OCI-M2 (cell line): ENCODE measurements around the gene BAG2.

Experiments
- DNase-seq: peaks from one replicate; lab custom pipeline; 2025; ENCODE audit not compliant: unreplicated experiment; lab: John Stamatoyannopoulos, UW

Gene BAG2

DNA sequence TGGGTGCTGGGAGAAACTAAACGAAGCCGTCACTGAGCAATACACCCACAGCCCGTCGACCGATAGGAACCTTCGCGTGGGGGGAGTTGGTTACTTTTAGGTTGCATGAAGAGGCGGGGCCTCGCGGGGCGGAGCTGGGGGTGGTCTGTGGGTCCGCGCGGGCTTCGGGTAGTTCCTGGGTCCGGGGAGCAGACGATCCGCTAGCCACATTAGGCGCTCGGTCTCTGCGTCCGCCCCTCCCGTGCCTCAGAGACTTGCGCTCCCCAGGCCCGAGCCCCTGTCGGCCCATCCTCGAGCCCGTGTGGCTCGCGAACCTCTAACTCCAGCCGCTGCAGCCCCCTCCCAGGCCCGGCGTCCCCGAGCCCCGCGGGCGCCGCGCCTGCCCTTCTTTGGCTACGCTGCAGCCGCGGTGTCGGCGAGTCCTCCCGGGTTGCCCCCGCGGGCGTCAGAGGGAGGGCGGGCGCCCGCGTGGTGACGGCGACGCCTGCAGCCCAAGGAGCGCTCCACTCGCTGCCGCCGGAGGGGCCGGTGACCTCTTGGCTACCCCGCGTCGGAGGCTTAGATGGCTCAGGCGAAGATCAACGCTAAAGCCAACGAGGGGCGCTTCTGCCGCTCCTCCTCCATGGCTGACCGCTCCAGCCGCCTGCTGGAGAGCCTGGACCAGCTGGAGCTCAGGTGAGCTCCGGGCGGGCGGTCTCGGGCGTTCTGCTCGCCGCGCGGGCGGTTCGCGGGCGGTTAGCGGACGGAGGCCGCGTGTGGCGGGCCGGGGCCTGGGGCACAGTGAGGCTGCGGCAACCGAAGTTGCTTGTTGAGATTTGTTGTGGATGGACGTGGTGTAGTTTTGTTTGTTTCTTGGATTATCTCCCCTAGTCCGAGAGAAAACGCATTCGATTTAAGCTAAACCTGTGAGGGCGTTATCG is at the start of gene BAG2:
Gene BAG2, plus strand, starts transcription at position 191 of the 920 bp plus-strand sequence. Its CDS starts 372 bp downstream, at position 563.
- DNase-seq: peak; percentile 78

DNA sequence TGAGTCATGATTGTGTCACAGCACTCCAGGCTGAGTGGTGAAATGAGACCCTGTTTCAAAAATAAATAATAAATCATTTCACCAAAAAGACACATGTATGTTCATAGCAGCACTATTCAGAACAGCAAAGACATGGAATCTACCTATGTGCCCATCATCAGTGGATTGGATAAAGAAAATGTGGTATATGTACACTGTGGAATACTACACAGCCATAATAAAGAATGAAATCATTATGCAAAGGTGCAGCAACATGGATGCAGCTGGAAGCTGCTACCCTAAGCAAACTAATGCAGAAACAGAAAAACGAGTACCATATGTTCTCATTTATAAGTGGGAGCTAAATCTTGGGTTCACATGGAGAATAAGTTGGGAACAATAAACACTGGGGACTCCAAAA is 49.0 kb upstream of the BAG2 start:
- no peak for DNase-seq

DNA sequence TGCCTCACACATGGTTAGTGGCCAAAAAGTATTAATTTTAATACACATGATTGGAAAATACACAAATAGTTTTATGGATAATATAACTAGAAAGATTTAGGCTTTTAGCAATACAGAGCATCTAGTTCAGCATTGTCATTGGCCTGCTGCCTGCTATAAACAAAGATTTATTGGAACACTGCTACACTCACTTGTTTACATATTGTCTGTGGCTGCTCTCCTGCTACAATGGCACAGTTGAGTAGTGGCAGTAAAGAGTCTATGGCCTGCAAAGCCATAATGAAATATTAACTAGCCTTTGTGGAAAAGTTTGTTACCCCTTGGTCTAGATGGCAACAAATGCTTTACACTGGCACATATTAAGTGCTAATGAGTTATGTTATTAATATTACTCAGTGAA is 44.4 kb upstream of the BAG2 start:
- no peak for DNase-seq

DNA sequence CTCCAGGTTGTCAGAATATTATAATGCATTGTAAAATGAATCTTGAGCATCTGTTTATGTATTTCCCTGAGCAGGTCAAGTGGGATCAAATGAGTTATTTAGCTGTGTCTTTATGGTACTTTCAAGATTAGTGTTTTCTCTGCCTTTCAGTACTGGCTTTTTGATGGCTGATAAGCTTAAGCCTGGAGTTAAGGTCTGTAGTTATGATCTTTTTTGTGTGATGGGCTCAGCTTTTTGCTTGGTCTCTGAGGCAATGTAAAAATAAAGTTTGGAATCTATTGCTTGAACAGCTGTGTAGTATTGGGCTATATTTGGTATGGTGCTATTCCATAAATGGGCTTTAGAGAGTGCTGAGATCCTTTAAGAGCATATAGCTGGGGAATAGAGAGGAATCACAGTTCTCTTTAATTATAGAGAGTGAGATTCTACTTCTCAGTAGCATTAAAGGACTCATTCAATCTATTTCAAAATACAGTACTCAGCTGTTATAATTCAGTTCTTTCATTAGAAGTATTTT is 41.4 kb upstream of the BAG2 start:
- no peak for DNase-seq

DNA sequence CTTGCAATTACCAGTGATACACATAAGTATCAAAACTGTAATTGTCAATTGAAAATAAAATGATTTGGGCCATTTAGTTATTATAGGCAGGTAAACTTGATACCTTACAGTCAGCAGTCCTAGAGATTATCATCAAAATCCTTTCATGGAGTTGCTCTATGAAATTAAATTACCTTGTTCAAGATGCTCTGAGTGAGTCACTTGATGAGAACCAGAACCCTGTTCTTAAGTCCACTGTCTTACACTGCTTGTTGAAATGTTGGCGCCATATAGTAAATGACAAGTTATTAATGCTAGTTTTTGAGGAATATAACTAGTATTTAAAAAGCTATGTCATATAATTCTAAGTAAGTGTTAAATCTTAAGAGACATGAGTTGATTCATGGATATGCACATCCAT is 37.2 kb upstream of the BAG2 start:
- DNase-seq: no peak

DNA sequence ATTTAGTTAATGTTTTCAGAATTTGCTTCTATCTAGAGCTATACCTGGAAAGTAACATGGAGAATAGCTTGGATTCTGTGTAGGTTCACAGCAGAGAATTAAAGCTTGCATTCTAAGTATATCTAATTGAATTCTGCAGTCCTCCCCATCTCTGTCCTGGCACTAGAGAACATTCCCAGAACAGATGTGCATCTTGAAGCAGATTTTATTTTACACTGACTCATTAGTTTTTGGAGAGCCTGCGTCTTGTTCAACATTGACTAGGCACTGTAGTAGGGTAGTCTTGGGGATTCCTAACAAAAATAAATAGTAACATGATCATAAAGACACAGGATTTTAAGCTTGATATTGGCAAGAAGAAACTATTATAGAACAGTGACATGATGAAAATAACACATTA is 36.2 kb upstream of the BAG2 start:
- no peak for DNase-seq

DNA sequence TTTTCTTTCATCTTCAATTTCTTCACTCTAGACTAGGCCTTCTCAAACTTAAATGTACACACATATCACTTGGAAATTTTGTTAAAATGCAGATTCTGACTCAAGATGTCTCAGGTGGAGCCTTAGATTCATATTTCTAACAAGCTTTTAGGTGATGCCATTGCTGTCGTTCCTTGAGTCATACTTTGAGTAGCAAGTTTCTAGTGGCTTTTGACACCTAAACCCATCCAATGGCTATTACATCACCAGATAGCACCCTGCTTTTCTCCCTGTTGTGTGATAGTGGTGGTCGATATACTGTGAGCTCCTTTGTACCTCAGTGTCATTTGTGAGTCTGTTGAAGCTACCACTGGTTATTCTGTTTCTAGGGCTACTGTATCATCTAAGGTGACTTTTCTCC is 34.8 kb upstream of the BAG2 start:
- DNase-seq: no peak

DNA sequence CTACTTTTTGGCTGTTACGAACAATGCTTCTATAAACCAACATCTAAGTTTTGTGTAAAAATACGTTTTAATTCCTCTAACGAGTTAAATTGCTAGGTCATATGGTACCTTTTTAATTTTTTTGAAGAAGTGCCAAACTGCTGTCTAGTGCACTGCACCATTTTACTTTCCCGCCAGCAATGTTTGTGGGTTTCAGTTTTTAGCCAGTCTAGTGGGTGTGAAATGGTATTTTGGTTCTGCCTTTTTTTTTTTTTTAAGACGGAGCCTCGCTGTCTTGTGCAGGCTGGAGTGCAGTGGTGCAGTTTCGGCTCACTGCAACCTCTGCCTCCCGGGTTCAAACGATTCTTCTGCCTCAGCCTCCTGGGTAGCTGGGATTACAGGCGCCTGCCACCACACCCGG is 34.1 kb upstream of the BAG2 start:
- DNase-seq: no peak

DNA sequence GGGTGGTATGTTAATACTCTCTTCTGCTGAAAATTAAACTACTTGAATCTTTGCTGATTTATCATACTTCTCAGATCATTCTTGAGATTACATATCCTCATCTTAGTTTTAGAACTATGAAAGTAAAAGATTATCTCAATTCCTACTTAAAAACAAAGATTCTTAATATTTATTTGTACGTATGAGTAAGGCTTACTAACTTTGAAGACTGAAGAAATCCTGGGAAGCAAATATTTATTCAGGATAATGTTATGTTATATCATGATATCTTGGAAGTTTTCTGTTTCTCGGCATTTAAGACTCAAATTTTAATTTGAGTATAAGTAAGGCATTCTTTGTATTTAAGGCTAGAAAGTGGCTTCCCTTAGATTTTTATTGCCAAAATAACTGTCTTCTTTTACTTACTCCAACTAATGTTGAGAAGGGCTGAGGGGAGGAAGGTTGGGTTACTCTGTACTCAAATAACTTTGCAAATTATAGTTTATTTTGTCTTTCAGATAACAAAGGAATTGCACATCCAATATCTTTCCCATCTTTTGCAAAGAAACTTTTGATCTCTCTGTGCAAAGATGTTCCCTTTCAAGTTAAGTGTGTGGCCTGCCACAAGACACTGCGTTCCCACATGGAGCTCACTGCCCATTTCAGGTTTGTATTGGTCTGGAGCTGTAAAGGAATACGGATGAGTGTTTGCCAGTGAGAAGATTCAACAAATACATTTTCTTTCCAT is 30.5 kb upstream of the BAG2 start:
- no peak for DNase-seq

DNA sequence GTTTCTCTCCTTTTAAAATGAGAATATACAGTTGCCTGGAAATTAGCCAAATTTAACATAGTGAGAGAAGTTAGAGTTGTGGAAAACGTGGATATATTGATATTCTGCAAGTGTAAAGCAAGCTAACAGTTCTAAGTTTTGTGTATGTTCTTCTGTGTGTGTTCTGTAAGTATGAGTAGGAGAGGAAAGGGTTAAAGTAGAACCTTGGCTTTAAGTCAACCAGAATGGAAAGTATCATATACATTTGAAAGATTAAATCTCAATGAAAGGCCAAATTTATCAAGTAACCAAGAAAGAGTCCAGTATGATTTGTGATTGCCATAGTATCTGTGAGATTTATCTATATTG is 30.0 kb upstream of the BAG2 start:
- no peak for DNase-seq

DNA sequence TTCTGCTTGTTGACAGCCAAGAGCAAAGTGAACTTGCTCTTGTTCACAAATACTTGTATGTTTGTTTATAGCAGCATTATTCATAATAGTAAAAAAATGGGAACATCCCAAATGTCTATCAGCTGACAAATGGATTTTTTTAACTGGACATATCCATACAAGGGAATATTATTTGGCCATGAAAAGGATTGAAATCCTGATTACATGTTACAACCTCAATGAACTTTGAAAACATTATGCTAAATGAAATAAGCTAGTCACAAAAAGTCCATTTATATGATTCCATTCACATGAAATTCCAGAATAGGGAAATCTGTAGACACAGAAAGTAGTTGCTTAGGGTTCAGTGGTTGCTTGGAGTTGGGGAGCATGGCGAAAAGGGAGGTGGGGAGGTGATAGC is 28.4 kb upstream of the BAG2 start:
- DNase-seq: no peak

DNA sequence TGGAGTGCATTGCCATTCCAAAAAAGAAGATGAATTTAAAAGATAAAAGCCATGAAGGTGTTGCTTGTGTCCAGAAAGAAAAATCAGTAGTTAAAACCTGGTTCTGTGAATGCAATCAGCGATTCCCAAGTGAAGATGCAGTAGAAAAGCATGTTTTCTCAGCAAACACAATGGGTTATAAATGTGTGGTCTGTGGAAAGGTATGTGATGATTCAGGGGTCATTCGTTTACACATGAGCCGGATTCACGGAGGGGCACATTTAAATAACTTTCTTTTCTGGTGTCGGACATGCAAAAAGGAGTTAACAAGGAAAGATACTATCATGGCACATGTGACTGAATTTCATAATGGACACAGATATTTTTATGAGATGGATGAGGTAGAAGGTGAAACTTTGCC is 24.7 kb upstream of the BAG2 start:
- DNase-seq: no peak

DNA sequence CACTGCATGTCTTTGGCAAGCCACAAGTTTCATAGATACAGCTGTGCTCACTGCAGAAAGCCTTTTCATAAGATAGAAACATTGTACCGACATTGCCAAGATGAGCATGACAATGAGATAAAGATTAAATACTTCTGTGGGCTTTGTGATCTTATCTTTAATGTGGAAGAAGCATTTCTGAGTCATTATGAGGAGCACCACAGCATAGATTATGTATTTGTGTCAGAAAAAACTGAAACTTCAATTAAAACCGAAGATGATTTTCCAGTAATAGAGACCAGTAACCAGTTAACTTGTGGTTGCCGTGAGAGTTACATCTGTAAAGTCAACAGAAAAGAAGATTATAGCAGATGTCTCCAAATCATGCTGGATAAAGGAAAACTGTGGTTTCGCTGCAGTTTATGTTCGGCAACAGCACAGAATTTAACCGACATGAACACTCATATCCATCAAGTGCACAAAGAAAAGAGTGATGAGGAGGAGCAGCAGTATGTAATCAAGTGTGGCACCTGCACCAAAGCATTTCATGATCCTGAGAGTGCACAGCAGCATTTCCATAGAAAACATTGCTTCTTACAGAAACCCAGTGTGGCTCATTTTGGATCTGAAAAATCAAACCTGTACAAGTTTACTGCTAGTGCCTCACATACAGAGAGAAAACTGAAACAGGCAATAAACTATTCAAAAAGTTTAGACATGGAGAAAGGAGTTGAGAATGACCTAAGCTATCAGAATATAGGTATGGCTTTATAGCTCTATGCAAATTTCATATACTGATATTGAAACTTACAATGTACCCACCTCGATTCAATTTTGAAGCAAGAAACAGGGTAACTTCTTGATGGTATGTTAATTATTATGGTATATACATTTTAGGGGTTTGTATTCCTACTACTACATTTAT is 23.9 kb upstream of the BAG2 start:
- DNase-seq: no peak

DNA sequence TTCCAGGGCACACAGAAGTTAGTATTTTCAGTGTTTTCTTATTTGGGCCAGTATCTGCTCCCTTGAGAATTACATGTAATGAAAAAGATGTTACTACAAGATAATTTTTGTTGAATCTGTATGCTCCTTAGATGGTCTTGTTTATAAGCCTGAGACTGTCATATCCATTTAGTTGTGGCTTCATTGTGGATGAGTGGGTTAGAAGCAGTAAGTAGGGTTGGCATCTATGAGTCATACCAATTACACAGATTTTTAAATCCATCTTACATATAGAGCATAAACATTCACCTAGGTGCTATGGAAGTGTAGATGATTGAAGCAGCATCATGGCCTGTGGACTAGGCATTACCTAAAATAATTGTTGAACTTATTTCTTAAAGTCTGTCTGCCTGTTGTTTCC is 13.5 kb upstream of the BAG2 start:
- DNase-seq: no peak

DNA sequence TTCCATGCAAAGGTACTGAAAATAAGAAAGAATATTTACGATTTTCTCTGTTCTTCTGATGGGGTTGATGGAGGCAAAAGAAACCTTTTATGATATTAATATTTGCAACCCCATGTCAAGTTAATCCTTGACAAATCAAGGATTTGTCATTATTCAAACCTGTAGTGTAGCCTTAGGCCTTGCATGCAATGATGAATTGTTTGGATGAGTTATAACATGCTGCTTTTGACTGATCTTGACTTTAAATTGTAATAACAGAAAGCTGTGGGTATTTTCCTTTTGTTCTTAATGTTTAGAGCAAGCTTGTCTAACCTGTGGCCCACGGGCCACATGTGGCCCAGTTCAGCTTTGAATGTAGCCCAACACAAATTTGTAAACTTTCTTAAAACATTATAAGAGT is 13.0 kb upstream of the BAG2 start:
- DNase-seq: no peak

DNA sequence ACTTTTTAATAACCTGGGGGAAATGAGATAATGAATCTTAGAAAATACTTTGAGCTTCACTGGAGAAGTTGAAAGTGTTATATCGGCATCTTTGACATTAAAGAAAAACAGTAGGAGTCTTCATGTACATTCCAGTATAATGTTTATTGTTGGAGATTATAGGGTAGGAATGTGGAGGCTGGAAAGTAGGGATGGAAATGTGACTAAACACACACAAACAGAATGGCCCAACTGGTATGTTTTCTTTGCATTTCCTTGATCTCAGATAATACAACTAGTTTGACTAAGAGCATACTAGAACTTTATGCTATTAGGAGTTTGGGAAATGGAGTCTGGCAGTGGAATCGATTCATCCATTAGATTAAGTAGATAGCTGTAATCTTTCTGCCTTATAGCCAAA is 10.1 kb upstream of the BAG2 start:
- DNase-seq: no peak

DNA sequence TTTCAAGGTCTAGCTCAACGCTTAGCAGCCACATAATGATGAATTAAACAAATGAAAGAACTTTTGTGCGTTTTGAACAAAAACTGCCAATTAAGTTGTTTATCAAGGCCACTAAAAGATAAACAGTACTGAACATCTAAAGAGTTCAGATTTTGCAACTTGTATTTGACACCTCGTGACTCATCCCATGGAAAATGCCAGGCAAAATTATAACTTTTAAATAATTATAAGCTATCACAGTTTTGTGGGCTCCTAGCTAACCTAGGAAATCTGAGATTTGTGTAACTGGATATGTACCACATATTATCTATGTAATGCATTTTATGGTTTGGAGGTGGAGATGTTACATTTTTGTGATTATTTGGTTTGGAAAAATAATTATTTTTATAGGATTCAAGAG is 9.6 kb upstream of the BAG2 start:
- DNase-seq: no peak

DNA sequence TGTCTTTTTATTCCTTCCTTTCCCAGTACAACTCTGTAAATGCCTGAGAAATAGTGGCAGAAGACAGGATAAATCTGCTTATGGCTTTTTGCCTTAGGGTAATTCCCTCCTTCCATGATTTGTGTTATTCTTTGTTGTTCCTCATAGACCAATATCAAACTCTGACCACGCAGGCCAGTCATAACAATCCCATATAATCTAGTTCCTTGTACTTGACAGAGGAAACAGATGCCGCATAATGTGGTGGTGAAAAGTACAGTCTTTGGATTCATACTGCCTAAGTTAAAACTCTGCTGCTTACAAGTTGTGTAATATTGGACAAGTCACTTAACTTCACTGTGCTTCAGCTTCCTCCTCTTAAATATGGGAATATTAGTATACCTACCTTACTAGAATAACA is 8.2 kb upstream of the BAG2 start:
- no peak for DNase-seq

DNA sequence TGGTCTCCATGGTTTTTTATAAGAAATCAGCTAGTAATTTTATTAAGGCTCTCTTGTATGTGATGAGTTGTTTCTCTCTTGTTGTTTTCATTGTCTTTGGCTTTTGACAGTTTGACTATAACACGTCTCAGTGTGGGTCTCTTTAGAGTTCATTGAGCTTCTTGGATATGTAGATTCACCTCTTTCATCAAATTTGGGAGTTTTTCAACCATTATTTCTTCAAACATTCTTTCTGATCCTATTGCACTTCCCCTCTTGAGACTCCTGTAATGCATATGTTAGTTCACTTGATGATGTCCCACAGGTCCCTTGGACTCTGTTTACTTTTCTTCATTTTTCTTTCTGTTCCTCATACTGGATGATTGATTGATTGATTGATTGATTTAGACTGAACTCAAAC is 7.0 kb upstream of the BAG2 start:
- DNase-seq: no peak

DNA sequence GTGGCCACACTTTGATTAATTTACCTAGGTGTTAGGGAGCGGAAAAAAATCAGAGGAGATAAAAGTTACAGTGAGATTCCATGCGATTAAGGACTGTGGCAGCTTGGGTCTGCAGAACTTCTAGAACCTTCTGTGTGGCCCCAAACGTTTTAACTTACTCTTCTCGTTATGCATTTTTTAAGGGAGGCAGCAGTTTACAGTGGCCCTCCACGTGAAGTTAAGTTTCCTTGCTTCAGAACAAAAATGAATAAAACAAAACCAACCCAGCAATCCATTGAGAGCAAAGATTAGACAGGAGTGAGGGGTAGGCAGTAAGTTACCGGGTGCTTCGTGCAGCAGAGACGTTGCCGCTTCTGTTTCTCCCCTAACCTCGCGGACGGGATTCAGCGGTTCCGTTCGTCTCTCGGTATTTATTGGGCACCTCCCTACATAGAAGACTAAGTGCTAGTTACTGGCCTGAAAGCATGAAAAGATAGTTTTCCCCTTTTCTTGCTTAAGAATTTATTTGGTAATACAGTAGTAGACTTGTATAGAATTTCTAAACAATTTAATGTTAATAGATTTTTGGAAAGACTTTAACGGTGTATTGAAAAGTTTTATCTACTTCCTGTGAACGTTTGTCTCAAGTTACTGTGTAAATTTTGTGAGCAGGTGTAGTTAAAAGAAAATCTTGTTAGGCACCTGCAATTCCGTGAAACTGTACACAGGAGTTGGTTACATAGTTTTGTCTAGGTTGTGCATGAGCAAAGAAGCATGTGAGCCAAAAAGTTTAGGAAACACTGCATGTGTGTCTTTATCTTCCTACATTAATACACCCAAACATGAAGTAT is 1.1 kb downstream of the BAG2 start:
- DNase-seq: peak; percentile 63
